ENCODE measurements around the gene SPP2. TPM values are rescaled to one million over a fixed set of nuclear protein-coding genes. Genes with fewer than 3 reads are reported as not detected.

The SPP2 gene
- total and polyA plus RNA-seq, 2 of the 8 experiments (the other 6 are each of a cell fraction or from before 2014, with no cell fraction given): not detected

- Histone ChIP-seq H3K79me2 (ENCODE audit: control insufficient read depth in 1 of 2, insufficient read depth in 2 of 2, low read length in 2 of 2) (no peaks in the 10 kb centered on the region), H2AFZ (ENCODE audit: low read length) (no peak overlapping the region), H3K79me1 (ENCODE audit: low read depth, low read length) (no peaks in the 10 kb centered on the region), H3K4ac (replicated peaks; ENCODE audit: insufficient read length, low read depth, low read length) (no peak overlapping the region), H4K5ac (ENCODE audit: insufficient read length, low read depth, low read length) (no peak overlapping the region), H3K23ac (ENCODE audit: insufficient read length) (no peak overlapping the region), H3K4me3 (ENCODE audit: extremely low read depth in 1 of 4, insufficient read depth in 2 of 4, low read depth in 3 of 4, low read length in 4 of 4) (no peak overlapping the region), H3K9ac (replicated peaks in 1 of 4; ENCODE audit: extremely low read depth in 1 of 4, low read depth in 3 of 4, low read length in 3 of 4) (no peak overlapping the region), H2BK15ac (ENCODE audit: low read length) (no peak overlapping the region), H2BK12ac (ENCODE audit: low read depth, low read length) (no peak overlapping the region), H3K18ac (ENCODE audit: extremely low read depth, low read length) (no peak overlapping the region), H3K9me3 (ENCODE audit: insufficient read depth in 2 of 2, low read depth in 1 of 2, low read length in 1 of 2) (peaks cover 0 to 5% of the 10 kb centered on the region in 2 experiments; a peak in 1 of 4 replicates), H2AK5ac (ENCODE audit: low read depth, low read length) (no peak overlapping the region), H4K8ac (ENCODE audit: extremely low read depth, insufficient read depth, low read length) (no peak overlapping the region), H3K14ac (ENCODE audit: insufficient read length) (no peak overlapping the region), H2BK120ac (replicated peaks; ENCODE audit: low read depth, low read length) (no peak overlapping the region), H2BK5ac (ENCODE audit: low read depth, low read length) (no peak overlapping the region), H3K27ac (ENCODE audit: low read depth, low read length) (no peak overlapping the region), H3K56ac (replicated peaks; ENCODE audit: insufficient read length, low read depth, low read length) (no peak overlapping the region), H3K36me3 (ENCODE audit: control insufficient read depth in 2 of 4, insufficient read depth in 4 of 4, low read length in 3 of 4) (no peaks in the 10 kb centered on the region), H3K23me2 (ENCODE audit: low read depth, low read length) (no peaks in the 10 kb centered on the region), H3K27me3 (replicated peaks in 1 of 4; ENCODE audit: control insufficient read depth in 3 of 4, extremely low read depth in 1 of 4, insufficient read depth in 3 of 4, low read length in 3 of 4) (no peaks in the 10 kb centered on the region), H2BK20ac (ENCODE audit: low read length) (no peak overlapping the region), H3K4me1 (replicated peaks in 1 of 4; ENCODE audit: control insufficient read depth in 3 of 4, insufficient read depth in 4 of 4, low read length in 3 of 4) (no peaks in the 10 kb centered on the region), H3K4me2 (ENCODE audit: insufficient read depth in 1 of 2, low read depth in 2 of 2, low read length in 2 of 2) (no peak overlapping the region), H4K20me1 (replicated peaks in 1 of 2; ENCODE audit: control insufficient read depth in 1 of 2, insufficient read depth in 2 of 2, low read length in 2 of 2) (no peaks in the 10 kb centered on the region), H4K91ac (replicated peaks; ENCODE audit: insufficient read length, low read length) (no peak overlapping the region)
- POLR2A ChIA-PET (ENCODE audit: partially characterized antibody): no interaction called here
- CTCF ChIA-PET (ENCODE audit: partially characterized antibody): interaction anchor here (0.7 to 1.6 kb wide), 2 partner anchors 14 to 279 kb away, joined by 3 to 4 read pairs; no protein-coding TSS in a partner anchor
- DNase-seq (ENCODE audit: low read depth in 1 of 2, low spot score in 2 of 2): no peak
- WGBS, 2 experiments (ENCODE audit: extremely low coverage in 1 of 2, insufficient coverage in 1 of 2, insufficient read length in 1 of 2, insufficient replicate concordance in 2 of 2, low coverage in 1 of 2, low lambda C conversion rate in 2 of 2, missing lambda C conversion rate in 1 of 2): 100% methylated on average over 1 of the region's 1 CpG; no CpG with 5 or more reads in 1 of the 2 experiments
- FAIRE-seq: no peak
- TF ChIP-seq RAD21 (IDR thresholded peaks at IDR 0.05 in 1 of 2, conservative IDR thresholded peaks at IDR 0.05 in 1 of 2; ENCODE audit: low read depth in 2 of 2, low read length in 2 of 2) (no peak), SP4 (IDR thresholded peaks at IDR 0.05; ENCODE audit: low read length) (no peak), JUND (IDR thresholded peaks at IDR 0.05; ENCODE audit: low read length) (no peak), BRCA1 (IDR thresholded peaks at IDR 0.05; ENCODE audit: low read depth, low read length) (no peak), EZH2 (IDR thresholded peaks at IDR 0.05; ENCODE audit: low read depth, low read length, severe bottlenecking) (no peak), SAP30 (IDR thresholded peaks at IDR 0.05; ENCODE audit: insufficient read depth, insufficient replicate concordance, low read length) (no peak), CEBPB (IDR thresholded peaks at IDR 0.05; ENCODE audit: low read depth, low read length) (no peak), SP2 (IDR thresholded peaks at IDR 0.05; ENCODE audit: low read length) (no peak), FOSL1 (IDR thresholded peaks at IDR 0.05; ENCODE audit: insufficient read depth, low read depth, low read length) (no peak), RXRA (IDR thresholded peaks at IDR 0.05; ENCODE audit: insufficient read depth, low read depth, low read length) (no peak), ZNF274 (IDR thresholded peaks at IDR 0.05; ENCODE audit: borderline replicate concordance, extremely low read depth, low read length) (no peak)
- TF ChIP-seq, protein P1, sequence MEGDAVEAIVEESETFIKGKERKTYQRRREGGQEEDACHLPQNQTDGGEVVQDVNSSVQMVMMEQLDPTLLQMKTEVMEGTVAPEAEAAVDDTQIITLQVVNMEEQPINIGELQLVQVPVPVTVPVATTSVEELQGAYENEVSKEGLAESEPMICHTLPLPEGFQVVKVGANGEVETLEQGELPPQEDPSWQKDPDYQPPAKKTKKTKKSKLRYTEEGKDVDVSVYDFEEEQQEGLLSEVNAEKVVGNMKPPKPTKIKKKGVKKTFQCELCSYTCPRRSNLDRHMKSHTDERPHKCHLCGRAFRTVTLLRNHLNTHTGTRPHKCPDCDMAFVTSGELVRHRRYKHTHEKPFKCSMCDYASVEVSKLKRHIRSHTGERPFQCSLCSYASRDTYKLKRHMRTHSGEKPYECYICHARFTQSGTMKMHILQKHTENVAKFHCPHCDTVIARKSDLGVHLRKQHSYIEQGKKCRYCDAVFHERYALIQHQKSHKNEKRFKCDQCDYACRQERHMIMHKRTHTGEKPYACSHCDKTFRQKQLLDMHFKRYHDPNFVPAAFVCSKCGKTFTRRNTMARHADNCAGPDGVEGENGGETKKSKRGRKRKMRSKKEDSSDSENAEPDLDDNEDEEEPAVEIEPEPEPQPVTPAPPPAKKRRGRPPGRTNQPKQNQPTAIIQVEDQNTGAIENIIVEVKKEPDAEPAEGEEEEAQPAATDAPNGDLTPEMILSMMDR (IDR thresholded peaks at IDR 0.05; ENCODE audit: control extremely low read depth in 1 of 3, insufficient read depth in 1 of 3, low read depth in 1 of 3, low read length in 3 of 3): no peak
Observed at GRCh38 chr2:234121999-234122398, 71.5 kb downstream of the SPP2 start.

Measured in H1 (cell line).